Measurements from ENCODE around the gene ARSG. TPM values are rescaled to one million over a fixed set of nuclear protein-coding genes. Genes with fewer than 3 reads are reported as not detected.

Gene ARSG
- total and polyA plus RNA-seq, 10 of the 15 experiments (the other 5 are each of a cell fraction or from before 2014, with no cell fraction given): 2.9 to 13.5 (median 7.6) TPM

DNA sequence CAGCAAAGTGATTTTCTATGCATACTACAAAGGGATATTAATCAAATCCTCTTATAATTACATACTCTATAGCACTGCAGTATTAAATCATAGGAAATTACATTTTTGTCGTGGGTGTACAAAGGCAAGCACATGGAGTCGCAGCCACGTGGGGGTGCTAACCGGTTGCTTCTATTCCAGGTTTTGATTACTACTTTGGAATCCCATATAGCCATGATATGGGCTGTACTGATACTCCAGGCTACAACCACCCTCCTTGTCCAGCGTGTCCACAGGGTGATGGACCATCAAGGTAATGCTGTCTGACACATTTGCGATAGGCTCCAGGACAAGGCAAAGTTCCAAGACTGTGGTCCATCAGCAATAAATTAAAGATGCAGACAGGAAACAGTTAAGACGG, 60.1 kb downstream of the ARSG start (continued):
- TF ChIP-seq, protein P1, sequence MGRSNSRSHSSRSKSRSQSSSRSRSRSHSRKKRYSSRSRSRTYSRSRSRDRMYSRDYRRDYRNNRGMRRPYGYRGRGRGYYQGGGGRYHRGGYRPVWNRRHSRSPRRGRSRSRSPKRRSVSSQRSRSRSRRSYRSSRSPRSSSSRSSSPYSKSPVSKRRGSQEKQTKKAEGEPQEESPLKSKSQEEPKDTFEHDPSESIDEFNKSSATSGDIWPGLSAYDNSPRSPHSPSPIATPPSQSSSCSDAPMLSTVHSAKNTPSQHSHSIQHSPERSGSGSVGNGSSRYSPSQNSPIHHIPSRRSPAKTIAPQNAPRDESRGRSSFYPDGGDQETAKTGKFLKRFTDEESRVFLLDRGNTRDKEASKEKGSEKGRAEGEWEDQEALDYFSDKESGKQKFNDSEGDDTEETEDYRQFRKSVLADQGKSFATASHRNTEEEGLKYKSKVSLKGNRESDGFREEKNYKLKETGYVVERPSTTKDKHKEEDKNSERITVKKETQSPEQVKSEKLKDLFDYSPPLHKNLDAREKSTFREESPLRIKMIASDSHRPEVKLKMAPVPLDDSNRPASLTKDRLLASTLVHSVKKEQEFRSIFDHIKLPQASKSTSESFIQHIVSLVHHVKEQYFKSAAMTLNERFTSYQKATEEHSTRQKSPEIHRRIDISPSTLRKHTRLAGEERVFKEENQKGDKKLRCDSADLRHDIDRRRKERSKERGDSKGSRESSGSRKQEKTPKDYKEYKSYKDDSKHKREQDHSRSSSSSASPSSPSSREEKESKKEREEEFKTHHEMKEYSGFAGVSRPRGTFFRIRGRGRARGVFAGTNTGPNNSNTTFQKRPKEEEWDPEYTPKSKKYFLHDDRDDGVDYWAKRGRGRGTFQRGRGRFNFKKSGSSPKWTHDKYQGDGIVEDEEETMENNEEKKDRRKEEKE (IDR thresholded peaks at IDR 0.05): no peak
- TF ChIP-seq CHD1 (IDR thresholded peaks at IDR 0.05; ENCODE audit: low read depth, low read length): no peak

DNA sequence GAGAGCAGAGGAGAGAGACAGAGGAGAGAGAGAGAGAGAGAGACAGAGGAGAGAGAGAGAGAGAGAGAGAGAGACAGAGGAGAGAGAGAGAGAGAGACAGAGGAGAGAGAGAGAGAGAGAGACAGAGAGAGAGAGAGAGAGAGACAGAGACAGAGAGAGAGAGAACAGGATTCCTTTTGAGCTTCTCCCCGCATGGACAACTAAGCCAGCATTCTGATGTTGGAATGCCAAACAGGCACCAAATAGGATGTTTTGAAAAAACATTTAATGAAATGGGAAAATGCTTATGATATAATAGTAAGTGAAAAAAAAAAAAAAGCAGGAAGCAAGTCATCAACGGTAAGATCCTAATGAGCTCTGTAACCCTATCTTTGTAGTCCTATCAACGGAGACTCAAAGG, 60.7 kb downstream of the ARSG start:
- H3K36me3 ChIP-seq (ENCODE audit: control insufficient read depth in 2 of 2, insufficient read depth in 2 of 2, low read length in 1 of 2): no peaks in the 10 kb centered on the region; a peak in 1 of 4 replicates
- H4K20me1 ChIP-seq (ENCODE audit: control insufficient read depth, insufficient read depth): no peaks in the 10 kb centered on the region
- SMC1A ChIA-PET (ENCODE audit: uncharacterized antibody, unreplicated experiment): interaction anchor here (0.7 kb wide), 1 partner anchor 47 kb away, joined by 3 read pairs; no protein-coding TSS in a partner anchor
- H3K79me2 ChIP-seq (ENCODE audit: control insufficient read depth, insufficient read depth, low read length): no peaks in the 10 kb centered on the region
- peaks cover 15% of the 10 kb centered on the region for H3K4me1 ChIP-seq (ENCODE audit: control insufficient read depth, insufficient read depth, low read length)
- WGBS (ENCODE audit: insufficient coverage, insufficient replicate concordance, low lambda C conversion rate, missing lambda C conversion rate): 84% methylated on average over 3 of the region's 3 CpGs
- DNase-seq (ENCODE audit: low read depth, low spot score): no peak
- no peak for ATAC-seq
- no peak overlapping the region for H3K4me2 ChIP-seq (ENCODE audit: control insufficient read depth, insufficient read depth)
- BruUV-seq (replicated peaks): no TSS peak
- CTCF ChIA-PET: no interaction called here
- H2AFZ ChIP-seq (ENCODE audit: control insufficient read depth, low read depth, low read length): no peak overlapping the region
- no peaks in the 10 kb centered on the region; the same call in 2 of the 3 replicates for H3K9me3 ChIP-seq (replicated peaks; ENCODE audit: control insufficient read depth, insufficient read depth, low read length)
- H3K9ac ChIP-seq (ENCODE audit: control insufficient read depth, insufficient read depth, low read length): no peak overlapping the region
- intact Hi-C loops (cut with micrococcal nuclease; ENCODE audit: unreplicated experiment): no loop called here
- in situ Hi-C loops (cut with MboI): no loop called here
- H3K27me3 ChIP-seq (replicated peaks in 1 of 2; ENCODE audit: control insufficient read depth in 2 of 2, insufficient read depth in 2 of 2, low read length in 1 of 2): no peaks in the 10 kb centered on the region
- RAD21 ChIA-PET (ENCODE audit: unreplicated experiment): no interaction called here
- H3K27ac ChIP-seq (ENCODE audit: control insufficient read depth, insufficient read depth): no peak overlapping the region
- no peak for FAIRE-seq
- POLR2A ChIA-PET: interaction anchor here (0.6 kb wide), 1 partner anchor 138 kb away, joined by 5 read pairs; no protein-coding TSS in a partner anchor
- no peak overlapping the region for H3K4me3 ChIP-seq
- TF ChIP-seq ATF7 (IDR thresholded peaks at IDR 0.05; ENCODE audit: low read depth) (no peak), HDAC2 (IDR thresholded peaks at IDR 0.05) (no peak), SMAD1 (IDR thresholded peaks at IDR 0.05; ENCODE audit: low read depth, partially characterized antibody) (no peak), ZNF207 (IDR thresholded peaks at IDR 0.05; ENCODE audit: borderline replicate concordance) (no peak), ZNF592 (IDR thresholded peaks at IDR 0.05) (no peak), NR2C2 (IDR thresholded peaks at IDR 0.05; ENCODE audit: borderline replicate concordance, control insufficient read depth, insufficient read length, low read depth) (no peak), ZBTB4 (CRISPR knock-in tag; IDR thresholded peaks at IDR 0.05) (no peak), ZNF217 (IDR thresholded peaks at IDR 0.05) (no peak), TBL1XR1 (IDR thresholded peaks at IDR 0.05; ENCODE audit: low read depth, low read length) (no peak)
- TF ChIP-seq, protein P2, sequence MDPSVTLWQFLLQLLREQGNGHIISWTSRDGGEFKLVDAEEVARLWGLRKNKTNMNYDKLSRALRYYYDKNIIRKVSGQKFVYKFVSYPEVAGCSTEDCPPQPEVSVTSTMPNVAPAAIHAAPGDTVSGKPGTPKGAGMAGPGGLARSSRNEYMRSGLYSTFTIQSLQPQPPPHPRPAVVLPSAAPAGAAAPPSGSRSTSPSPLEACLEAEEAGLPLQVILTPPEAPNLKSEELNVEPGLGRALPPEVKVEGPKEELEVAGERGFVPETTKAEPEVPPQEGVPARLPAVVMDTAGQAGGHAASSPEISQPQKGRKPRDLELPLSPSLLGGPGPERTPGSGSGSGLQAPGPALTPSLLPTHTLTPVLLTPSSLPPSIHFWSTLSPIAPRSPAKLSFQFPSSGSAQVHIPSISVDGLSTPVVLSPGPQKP (IDR thresholded peaks at IDR 0.05; ENCODE audit: low read depth, low read length): no peak
